Umbilical cord (tissue), 2 donors: ENCODE data around the gene MMP11. TPM values are rescaled to one million over a fixed set of nuclear protein-coding genes. Genes with fewer than 3 reads are reported as not detected.

Source experiments
- DNase-seq: peaks from one replicate; pipeline ENCODE4 v3.0.0-alpha.2; 2015; ENCODE audit warnings: low spot score
- total RNA-seq: library from RNA; depleted of rRNA; stranded (reverse); fragments of >200 nt; gene quantifications from one replicate; pipeline ENCODE4 v1.2.3, GENCODE V29; 2014; ENCODE audit warnings: low replicate concordance; ENCODE audit not compliant: insufficient read depth

Gene MMP11
- total RNA-seq, 1 donor from 2014 or later, result 13.7 TPM

- DNase-seq, result peak; percentile 0
Observed at GRCh38 chr22:23759566-23759965, 13.1 kb upstream of the MMP11 start.

- DNase-seq, result no peak
Observed at GRCh38 chr22:23760056-23760455, 12.6 kb upstream of the MMP11 start.

GRCh38 chr22:23762842-23763578 is 9.6 kb upstream of the MMP11 start, which contains the start of gene C22orf15:
C22orf15 (plus strand) TSS chr22:23762990; CDS start chr22:23763307, 317 bp downstream.
- peak; percentile 68 for DNase-seq

- no peak for DNase-seq
Observed at GRCh38 chr22:23763579-23763945, 9.1 kb upstream of the MMP11 start.

GRCh38 chr22:23763954-23764353 is 8.7 kb upstream of the MMP11 start:
- DNase-seq, result peak; percentile 21

GRCh38 chr22:23764899-23765881 is 7.5 kb upstream of the MMP11 start:
- DNase-seq, result no peak

- no peak for DNase-seq
Observed at GRCh38 chr22:23767303-23767672, 5.4 kb upstream of the MMP11 start.

- peak; percentile 82 for DNase-seq
Observed at GRCh38 chr22:23767673-23768548, 4.7 kb upstream of the MMP11 start, which contains the start of gene CHCHD10. CHCHD10 (minus strand) TSS chr22:23767972; CDS start chr22:23767874, 98 bp downstream.

GRCh38 chr22:23769321-23769965 is 3.2 kb upstream of the MMP11 start:
- DNase-seq, result no peak

- no peak for DNase-seq
Observed at GRCh38 chr22:23772315-23772648, 367 bp upstream of the MMP11 start.

GRCh38 chr22:23773483-23774113 is 949 bp downstream of the MMP11 start:
- no peak for DNase-seq

GRCh38 chr22:23774114-23774921 is 1.7 kb downstream of the MMP11 start:
- no peak for DNase-seq

GRCh38 chr22:23774922-23775436 is 2.3 kb downstream of the MMP11 start:
- DNase-seq, result peak; percentile 86

- no peak for DNase-seq
Observed at GRCh38 chr22:23775779-23776375, 3.2 kb downstream of the MMP11 start.

GRCh38 chr22:23777776-23778576 is 5.3 kb downstream of the MMP11 start:
- DNase-seq, result peak; percentile 54

- no peak for DNase-seq
Observed at GRCh38 chr22:23778577-23778900, 5.9 kb downstream of the MMP11 start.

GRCh38 chr22:23779083-23779482 is 6.4 kb downstream of the MMP11 start:
- DNase-seq, result no peak

- no peak for DNase-seq
Observed at GRCh38 chr22:23779731-23780130, 7.1 kb downstream of the MMP11 start.
